B cell (primary cell): ENCODE data around the gene LRRD1. TPM values are rescaled to one million over a fixed set of nuclear protein-coding genes. Genes with fewer than 3 reads are reported as not detected.

ENCODE experiments used
- ATAC-seq: fragments of 200-7000 bp; cut with Tn5 transposase; one replicate; pipeline ENCODE4 v1.10.0; 2021; ENCODE audit warnings: low read depth, mild to moderate bottlenecking, moderate number of reproducible peaks, moderate library complexity
- CTCF ChIA-PET: fragments of 350-600 bp; sonication (Branson Sonifier 250); formaldehyde crosslinking; loops from one replicate; lab custom pipeline; 2021; ENCODE audit warnings: antibody characterized with exemption, inconsistent platforms; lab: Charles Lee
- POLR2A ChIA-PET: fragments of 350-600 bp; sonication (Branson Sonifier 250); formaldehyde crosslinking; loops from one replicate; lab custom pipeline; 2021; ENCODE audit warnings: antibody characterized with exemption; lab: Charles Lee
- DNase-seq: peaks from one replicate; pipeline ENCODE4 v3.0.0; 2013
- H2AFZ ChIP-seq: 2 replicates; pipeline ENCODE4 v1.6.1; 2012; ENCODE audit warnings: mild to moderate bottlenecking, low read depth, low read length; ENCODE audit not compliant: insufficient read depth, poor library complexity, severe bottlenecking
- H3K27ac ChIP-seq, 2 donors: 1 replicate in 1 of 2; 2 replicates in 1 of 2; pipeline ENCODE4 v1.5.1; 2012 to 2013; ENCODE audit warnings: low read length in 2 of 2, mild to moderate bottlenecking in 2 of 2, moderate library complexity in 1 of 2
- H3K27me3 ChIP-seq, 4 experiments: fragments of 200-600 bp in 1 of 4; sonication (generic) in 1 of 4; replicated peaks in 1 of 4; 1 replicate in 2 of 4; 2 replicates in 2 of 4; pipeline versions ENCODE4 v1.6.1 to v1.7.0; 2013 to 2016; ENCODE audit warnings: low read length in 3 of 4, mild to moderate bottlenecking in 2 of 4, mixed read lengths in 1 of 4, moderate library complexity in 1 of 4; ENCODE audit not compliant: insufficient read depth in 4 of 4, control insufficient read depth in 3 of 4; ENCODE audit errors: control extremely low read depth in 1 of 4
- H3K36me3 ChIP-seq, 2 experiments: replicated peaks in 1 of 2; 1 replicate in 1 of 2; 2 replicates in 1 of 2; pipeline versions ENCODE4 v1.6.1 to v1.7.1; 2013; ENCODE audit warnings: low read length in 1 of 2; ENCODE audit not compliant: insufficient read depth in 2 of 2, control insufficient read depth in 1 of 2; ENCODE audit errors: control extremely low read depth in 1 of 2, extremely low read depth in 1 of 2
- H3K4me1 ChIP-seq, 2 donors: fragments of 200-600 bp in 1 of 2; sonication (generic) in 1 of 2; 1 replicate in 1 of 2; 2 replicates in 1 of 2; pipeline versions ENCODE4 v1.5.1 to v1.6.1; 2013 to 2017; ENCODE audit warnings: low read length in 2 of 2; ENCODE audit not compliant: control insufficient read depth in 2 of 2, insufficient read depth in 2 of 2
- H3K4me2 ChIP-seq: replicated peaks from 2 replicates; pipeline ENCODE3; 2012; ENCODE audit warnings: mild to moderate bottlenecking, low read depth, low read length; ENCODE audit not compliant: poor library complexity, severe bottlenecking
- H3K4me3 ChIP-seq, 5 experiments: fragments of 200-600 bp in 1 of 5; sonication (generic) in 1 of 5; 1 replicate in 3 of 5; 2 replicates in 2 of 5; pipeline versions ENCODE4 v1.5.1 to v1.7.0; 2011 to 2016; ENCODE audit warnings: low read length in 4 of 5, mild to moderate bottlenecking in 4 of 5, low read depth in 2 of 5, control low read depth in 1 of 5, moderate library complexity in 1 of 5; ENCODE audit not compliant: insufficient read depth in 1 of 5; ENCODE audit errors: control extremely low read depth in 1 of 5, extremely low read depth in 1 of 5
- H3K79me2 ChIP-seq: fragments of 200-600 bp; sonication (generic); one replicate; pipeline ENCODE4 v1.6.0; 2016; ENCODE audit warnings: low read length; ENCODE audit not compliant: control insufficient read depth, insufficient read depth
- H3K9ac ChIP-seq: fragments of 200-600 bp; sonication (generic); 2 replicates; pipeline ENCODE4 v1.6.1; 2017; ENCODE audit warnings: mild to moderate bottlenecking, low read length, moderate library complexity
- H3K9me3 ChIP-seq, 3 donors: one replicate each; pipeline versions ENCODE4 v1.6.1 to v1.7.1; 2013; ENCODE audit warnings: low read length in 2 of 3; ENCODE audit not compliant: control insufficient read depth in 2 of 3, insufficient read depth in 1 of 3; ENCODE audit errors: control extremely low read depth in 1 of 3
- H4K20me1 ChIP-seq: 2 replicates; pipeline ENCODE4 v1.6.0; 2012; ENCODE audit warnings: mild to moderate bottlenecking, low read length; ENCODE audit not compliant: insufficient read depth, control insufficient read depth, poor library complexity, severe bottlenecking
- H3K27ac Mint-ChIP-seq: one replicate; pipeline ENCODE4 v1.8.0; 2021; ENCODE audit warnings: mixed read lengths
- H3K27me3 Mint-ChIP-seq: one replicate; pipeline ENCODE4 v1.8.0; 2021; ENCODE audit warnings: mixed read lengths
- H3K4me1 Mint-ChIP-seq: one replicate; pipeline ENCODE4 v1.8.0; 2021; ENCODE audit warnings: mixed read lengths
- H3K4me3 Mint-ChIP-seq: one replicate; pipeline ENCODE4 v1.8.0; 2021; ENCODE audit warnings: mixed read lengths
- H3K9me3 Mint-ChIP-seq: one replicate; pipeline ENCODE4 v1.8.0; 2022; ENCODE audit warnings: mixed read lengths; ENCODE audit not compliant: insufficient read depth
- CTCF ChIP-seq: fragments of 200-600 bp; IDR thresholded peaks from one replicate; pipeline ENCODE4 v1.8.0; 2022; ENCODE audit warnings: antibody characterized with exemption, mild to moderate bottlenecking
- EZH2 ChIP-seq: IDR thresholded peaks from 2 replicates; pipeline ENCODE4 v1.6.1; 2012; ENCODE audit warnings: borderline replicate concordance, low read depth, mild to moderate bottlenecking, moderate library complexity, low read length; ENCODE audit not compliant: insufficient read depth, poor library complexity, severe bottlenecking
- WGBS: methylation state at CpG from one replicate; pipeline ENCODE4 v1.1.5; 2013; ENCODE audit warnings: missing lambda C conversion rate; ENCODE audit not compliant: insufficient coverage; 5-methylcytosine and 5-hydroxymethylcytosine counted together
- intact Hi-C: fragments of 100-400 bp; cut with micrococcal nuclease; formaldehyde crosslinking; loops from one replicate; pipeline ENCODE4 v1.10.0; 2022
- polyA plus RNA-seq: library from polyadenylated mRNA; depleted of rRNA; stranded (reverse); fragments of >200 nt; gene quantifications from 2 replicates; pipeline ENCODE4 v1.2.3, GENCODE V29; 2012
- total RNA-seq, 2 donors: library from RNA; stranded (reverse); fragments of 120-200 nt in 1 of 2; gene quantifications; 1 replicate in 1 of 2; 2 replicates in 1 of 2; pipeline versions ENCODE4 v1.2.3 to v1.2.4, GENCODE V29; 2013 to 2022

The LRRD1 gene
- total and polyA plus RNA-seq, 2 donors (not counting 1 experiment from before 2014, with no cell fraction given) = 0.03 to 0.17 TPM

- TF ChIP-seq CTCF (no peak), EZH2 (no peak)
- H3K9me3 ChIP-seq = no peaks in the 10 kb centered on the region
- no peak overlapping the region for H3K4me2 ChIP-seq
- no peaks in the 10 kb centered on the region for H3K79me2 ChIP-seq
- no peaks in the 10 kb centered on the region for H3K27me3 Mint-ChIP-seq
- intact Hi-C loops = no loop called here
- no peaks in the 10 kb centered on the region for H3K27me3 ChIP-seq
- H2AFZ ChIP-seq = no peak overlapping the region
- H3K9me3 Mint-ChIP-seq = peaks cover 12% of the 10 kb centered on the region
- H3K4me3 ChIP-seq = no peak overlapping the region
- H3K4me3 Mint-ChIP-seq = no peak overlapping the region
- H4K20me1 ChIP-seq = no peaks in the 10 kb centered on the region
- no peak overlapping the region for H3K9ac ChIP-seq
- ChIA-PET CTCF (no interaction called here), POLR2A (no interaction called here)
- peaks cover 2 to 45% of the 10 kb centered on the region in 2 experiments for H3K36me3 ChIP-seq
- H3K27ac Mint-ChIP-seq = no peak overlapping the region
- no peak overlapping the region for H3K27ac ChIP-seq
- WGBS = no CpG with 5 or more reads among the region's 4 CpGs
- DNase-seq (no peak), ATAC-seq (no peak)
- H3K4me1 ChIP-seq = no peaks in the 10 kb centered on the region
- no peaks in the 10 kb centered on the region for H3K4me1 Mint-ChIP-seq
Measured at GRCh38 chr7:92226981-92227380, 48.0 kb upstream of the LRRD1 start.

- H3K9me3 ChIP-seq = no peaks in the 10 kb centered on the region
- POLR2A ChIA-PET = no interaction called here
- no peak for DNase-seq
- H3K9ac ChIP-seq = no peak overlapping the region
- H3K36me3 ChIP-seq = peaks cover 7 to 59% of the 10 kb centered on the region in 2 experiments
- H3K4me1 ChIP-seq = no peaks in the 10 kb centered on the region
- no CpG with 5 or more reads among the region's 3 CpGs for WGBS
- H4K20me1 ChIP-seq = no peaks in the 10 kb centered on the region
- intact Hi-C loops = no loop called here
- Mint-ChIP-seq H3K4me3 (no peak overlapping the region), H3K4me1 (peaks cover 2% of the 10 kb centered on the region), H3K27me3 (no peaks in the 10 kb centered on the region), H3K27ac (no peak overlapping the region), H3K9me3 (no peaks in the 10 kb centered on the region)
- no peaks in the 10 kb centered on the region for H3K79me2 ChIP-seq
- no peaks in the 10 kb centered on the region for H3K27me3 ChIP-seq
- H2AFZ ChIP-seq = no peak overlapping the region
- no peak overlapping the region for H3K4me2 ChIP-seq
- no peak for ATAC-seq
- H3K4me3 ChIP-seq = no peak overlapping the region
- TF ChIP-seq EZH2 = no peak
- no peak for TF ChIP-seq CTCF
- CTCF ChIA-PET = interaction anchor here (0.7 kb wide), 1 partner anchor 16 kb away, joined by 3 read pairs; no protein-coding TSS in a partner anchor
- H3K27ac ChIP-seq = no peak overlapping the region
Measured at GRCh38 chr7:92221766-92222165, 42.8 kb upstream of the LRRD1 start.
